NCI-H526 treated with DMSO at 0.1 percent for 48 hours (cell line): Measurements from ENCODE around the gene OGDH.

ENCODE experiments used
- DNase-seq: peaks from one replicate; lab custom pipeline; 2025; lab: John Stamatoyannopoulos, UW

Gene OGDH

GRCh38 chr7:44618045-44618444 is 11.6 kb downstream of the OGDH start:
- no peak for DNase-seq

GRCh38 chr7:44618753-44619152 is 12.3 kb downstream of the OGDH start:
- no peak for DNase-seq

- no peak for DNase-seq
Observed at GRCh38 chr7:44621034-44621749, 14.8 kb downstream of the OGDH start.

- no peak for DNase-seq
Observed at GRCh38 chr7:44621750-44622103, 15.3 kb downstream of the OGDH start.

GRCh38 chr7:44622342-44623151 is 16.1 kb downstream of the OGDH start:
- DNase-seq, result no peak

- DNase-seq, result no peak
Observed at GRCh38 chr7:44624318-44624717, 17.9 kb downstream of the OGDH start.

GRCh38 chr7:44625526-44626471 is 19.4 kb downstream of the OGDH start:
- DNase-seq, result no peak

- no peak for DNase-seq
Observed at GRCh38 chr7:44626620-44627019, 20.2 kb downstream of the OGDH start.

- no peak for DNase-seq
Observed at GRCh38 chr7:44629829-44630522, 23.5 kb downstream of the OGDH start.

GRCh38 chr7:44630792-44631457 is 24.5 kb downstream of the OGDH start:
- no peak for DNase-seq

GRCh38 chr7:44631458-44632115 is 25.2 kb downstream of the OGDH start:
- no peak for DNase-seq

- no peak for DNase-seq
Observed at GRCh38 chr7:44632196-44632595, 25.8 kb downstream of the OGDH start.

- DNase-seq, result no peak
Observed at GRCh38 chr7:44633254-44634186, 27.1 kb downstream of the OGDH start.

- no peak for DNase-seq
Observed at GRCh38 chr7:44634187-44634838, 27.9 kb downstream of the OGDH start.

GRCh38 chr7:44634839-44635591 is 28.6 kb downstream of the OGDH start:
- DNase-seq, result no peak

GRCh38 chr7:44636041-44636584 is 29.7 kb downstream of the OGDH start:
- DNase-seq, result no peak

- no peak for DNase-seq
Observed at GRCh38 chr7:44636926-44637325, 30.5 kb downstream of the OGDH start.
